Stimulated activated CD8-positive, alpha-beta memory T cell treated with anti-CD3 and anti-CD28 coated beads, Interleukin-15, amount 100 ng/mL, for 4 hours (primary cell): ENCODE results near the gene TIPRL.

Experiments used
- DNase-seq, 2 donors: peaks; one replicate each; pipeline ENCODE4 v3.0.0-alpha.2; 2020; ENCODE audit warnings: low read depth in 2 of 2

TIPRL gene

DNA sequence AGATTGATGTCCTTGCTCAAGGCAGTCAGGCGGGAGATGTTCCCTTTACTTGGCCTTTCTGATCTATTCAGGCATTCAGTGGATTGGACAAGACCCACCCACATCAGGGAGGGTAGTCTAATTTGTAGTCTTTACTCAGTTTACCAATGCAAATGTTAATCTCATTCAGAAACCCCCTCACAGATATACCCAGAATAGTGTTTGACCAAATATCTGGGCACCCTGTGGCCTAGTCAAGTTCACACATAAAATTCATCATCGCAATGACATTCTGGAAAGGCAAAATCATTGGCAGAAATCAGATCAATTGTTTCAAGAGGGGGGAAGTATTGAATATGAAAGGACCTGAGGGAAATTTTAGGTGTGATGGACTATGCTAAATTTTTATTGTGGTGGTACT lies 34.6 kb downstream of the TIPRL start:
- DNase-seq, result no peak

DNA sequence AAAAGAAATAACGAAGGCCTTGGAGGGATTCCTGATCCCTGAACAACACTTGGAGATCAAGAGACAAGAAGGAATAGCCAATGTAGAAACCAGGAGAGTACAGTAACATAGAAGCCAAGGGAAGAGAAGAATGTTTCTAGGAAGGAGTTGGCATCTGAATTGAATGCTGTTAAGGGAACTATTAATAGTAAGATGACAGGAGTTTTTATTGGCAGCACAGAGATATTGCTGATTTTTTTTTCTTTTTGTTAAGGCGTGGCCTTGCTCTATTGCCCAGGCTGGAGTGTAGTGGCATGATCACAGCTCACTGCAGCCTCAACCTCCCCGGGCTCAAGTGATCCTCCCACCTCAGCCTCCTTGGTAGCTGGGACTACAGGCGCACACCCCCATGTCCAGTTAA lies 37.4 kb downstream of the TIPRL start:
- DNase-seq, result no peak

- no peak for DNase-seq
Observed at GRCh38 chr1:168217664-168218063, 38.9 kb downstream of the TIPRL start.

DNA sequence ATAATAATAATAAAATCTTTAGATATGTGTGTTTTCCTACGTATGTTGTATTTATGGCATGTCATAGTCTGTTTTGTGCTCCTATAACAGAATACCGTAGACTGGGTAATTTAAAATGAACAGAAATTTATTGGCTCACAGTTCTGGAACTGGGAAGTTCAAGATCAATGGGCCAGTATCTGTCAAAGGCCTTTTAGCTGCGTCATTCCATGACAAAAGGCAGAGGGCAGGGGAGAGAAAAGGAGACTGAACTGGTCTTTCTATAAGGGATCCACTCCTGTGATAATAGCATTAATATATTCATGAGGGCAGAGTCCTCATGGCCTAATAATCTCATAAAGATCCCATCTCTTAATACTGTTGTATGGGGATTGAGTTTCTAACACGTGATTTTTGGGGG lies 39.9 kb downstream of the TIPRL start:
- no peak for DNase-seq

GRCh38 chr1:168220470-168220871 lies 41.7 kb downstream of the TIPRL start:
- DNase-seq, result no peak

DNA sequence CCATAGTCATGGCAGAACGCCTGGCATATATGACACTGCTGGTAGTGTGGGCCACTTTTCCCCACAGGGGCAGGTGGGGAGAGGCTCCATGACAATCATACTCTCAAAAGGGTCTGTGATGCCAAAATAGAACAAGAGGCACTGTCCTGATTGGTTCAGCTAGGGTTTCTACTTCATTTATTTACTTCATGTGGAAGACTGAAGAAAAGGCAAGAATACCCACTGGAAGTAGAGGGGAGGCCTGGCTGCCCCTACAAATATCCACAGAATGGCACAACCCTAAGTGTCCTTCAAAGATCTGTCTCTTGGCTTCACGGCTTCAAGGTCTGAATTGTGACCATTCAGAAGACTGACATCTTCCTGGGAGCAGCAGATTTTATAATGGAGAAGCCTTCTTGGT lies 42.5 kb downstream of the TIPRL start:
- no peak for DNase-seq

GRCh38 chr1:168223261-168223660 lies 44.5 kb downstream of the TIPRL start:
- no peak for DNase-seq

DNA sequence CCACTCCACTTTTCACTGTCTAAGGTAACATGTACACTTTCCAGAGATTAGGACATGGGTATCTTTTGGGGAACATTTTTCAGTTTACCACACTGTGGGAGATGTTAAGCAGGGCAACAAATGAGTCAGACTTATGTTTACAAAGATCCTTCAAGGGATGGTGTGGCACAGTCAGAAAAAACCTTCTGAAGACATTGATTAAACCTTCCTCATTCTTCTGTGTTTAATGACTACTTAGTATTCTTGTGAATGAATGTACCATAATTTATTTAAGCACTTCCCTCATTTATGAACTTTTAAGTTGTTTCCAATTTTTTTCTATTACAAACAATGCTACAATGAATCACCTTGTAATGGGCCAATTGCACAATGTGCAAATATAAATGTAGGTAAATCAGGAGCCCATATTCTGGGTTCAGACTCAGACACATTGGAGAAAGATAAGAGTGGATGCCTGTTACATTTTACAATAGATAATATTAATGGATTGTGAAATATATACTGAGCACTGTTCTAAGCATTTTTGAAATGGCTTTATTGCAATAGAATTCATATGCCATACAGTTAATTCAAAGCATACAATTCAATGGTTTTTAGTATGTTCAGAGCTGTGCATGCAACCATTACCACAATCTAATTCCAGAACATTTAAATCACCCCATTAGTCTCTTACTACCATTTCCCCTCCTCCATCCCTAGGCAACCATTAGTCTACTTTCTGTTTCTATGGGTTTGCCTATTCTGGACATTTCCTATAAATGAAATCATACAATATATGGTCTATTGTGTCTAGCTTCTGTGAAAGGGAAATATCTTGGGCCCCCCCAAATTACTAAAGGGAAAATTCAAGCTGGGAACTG lies 45.1 kb downstream of the TIPRL start:
- DNase-seq, result no peak

GRCh38 chr1:168224991-168225390 lies 46.2 kb downstream of the TIPRL start:
- DNase-seq, result no peak

- DNase-seq, result peak; percentile 43 to 65
Observed at GRCh38 chr1:168225476-168226190, 46.9 kb downstream of the TIPRL start, which contains the start of gene SFT2D2. Gene SFT2D2, plus strand, starts transcription at chr1:168226004. Its CDS starts 76 bp downstream, at chr1:168226080.

DNA sequence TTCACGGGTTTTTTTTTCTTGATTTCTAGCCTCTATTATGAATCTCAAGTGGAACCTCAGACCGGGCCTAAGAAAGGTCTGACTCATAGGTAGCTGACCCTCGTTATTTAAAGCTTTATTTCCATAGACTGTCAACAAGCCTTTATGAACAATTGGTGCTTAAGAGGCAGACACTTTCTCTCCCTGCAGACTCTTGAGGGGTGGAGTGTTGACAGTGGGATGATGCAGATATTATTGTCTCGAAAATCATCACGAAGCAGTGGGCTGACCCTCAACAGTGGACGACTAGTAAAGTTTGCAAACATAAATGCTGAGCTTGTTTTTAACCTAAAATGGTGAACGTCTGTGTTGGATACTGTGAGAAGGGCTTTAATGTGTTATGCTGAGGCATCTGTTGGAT lies 48.9 kb downstream of the TIPRL start:
- DNase-seq, result no peak

- no peak for DNase-seq
Observed at GRCh38 chr1:168229893-168230292, 51.1 kb downstream of the TIPRL start.

GRCh38 chr1:168230709-168231108 lies 51.9 kb downstream of the TIPRL start:
- no peak for DNase-seq

DNA sequence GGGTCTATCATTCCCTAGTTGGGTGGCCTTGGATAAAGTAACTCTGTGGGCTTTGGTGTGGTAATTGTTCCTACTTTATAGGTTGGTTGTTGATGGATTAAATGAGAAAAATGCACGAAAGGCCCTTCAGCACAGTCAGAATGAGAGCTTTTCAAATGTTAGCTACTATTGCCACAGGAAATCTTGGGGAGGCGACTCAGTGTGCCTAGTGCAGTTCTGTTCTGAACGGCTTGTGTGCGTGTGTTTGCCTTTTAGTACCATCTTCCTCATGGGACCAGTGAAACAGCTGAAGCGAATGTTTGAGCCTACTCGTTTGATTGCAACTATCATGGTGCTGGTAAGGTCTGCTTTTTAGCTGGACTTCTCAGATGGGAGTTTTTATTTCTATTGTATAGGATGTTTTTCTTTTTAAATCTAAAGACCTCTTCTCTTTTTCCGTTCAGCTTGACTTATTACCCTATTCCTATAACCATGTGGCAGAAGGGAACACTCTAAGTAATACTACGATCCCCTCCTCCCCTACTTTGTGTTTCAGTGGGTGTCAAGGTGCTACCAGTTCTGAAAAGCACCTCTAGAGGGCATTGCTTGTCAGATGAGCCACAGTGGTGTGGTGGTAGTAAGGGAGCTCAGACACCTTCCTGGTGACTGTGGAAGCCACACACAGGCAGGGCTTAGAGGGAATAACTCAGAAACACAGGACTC lies 56.2 kb downstream of the TIPRL start:
- DNase-seq, result no peak

- no peak for DNase-seq
Observed at GRCh38 chr1:168235548-168235885, 56.8 kb downstream of the TIPRL start.

DNA sequence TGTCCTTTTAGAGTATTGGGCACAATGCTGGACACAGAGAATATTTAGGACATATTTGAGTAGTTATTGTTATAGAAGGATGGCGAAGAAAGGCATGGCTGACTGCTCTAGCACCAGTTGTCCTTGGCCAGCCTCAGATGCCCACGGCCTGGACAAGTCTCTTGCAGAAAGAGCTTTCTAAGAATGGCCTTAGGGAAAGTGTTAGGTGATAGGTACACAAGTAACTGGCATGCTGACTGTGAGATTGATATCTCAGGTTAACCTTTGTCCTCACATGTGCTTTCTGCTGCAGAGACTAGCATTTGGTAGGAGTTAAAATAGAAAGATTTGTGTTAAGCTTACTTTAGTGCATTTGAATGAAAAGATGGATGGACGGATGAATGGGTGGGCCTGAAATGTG lies 57.2 kb downstream of the TIPRL start:
- no peak for DNase-seq

- no peak for DNase-seq
Observed at GRCh38 chr1:168236836-168237611, 58.3 kb downstream of the TIPRL start.

DNA sequence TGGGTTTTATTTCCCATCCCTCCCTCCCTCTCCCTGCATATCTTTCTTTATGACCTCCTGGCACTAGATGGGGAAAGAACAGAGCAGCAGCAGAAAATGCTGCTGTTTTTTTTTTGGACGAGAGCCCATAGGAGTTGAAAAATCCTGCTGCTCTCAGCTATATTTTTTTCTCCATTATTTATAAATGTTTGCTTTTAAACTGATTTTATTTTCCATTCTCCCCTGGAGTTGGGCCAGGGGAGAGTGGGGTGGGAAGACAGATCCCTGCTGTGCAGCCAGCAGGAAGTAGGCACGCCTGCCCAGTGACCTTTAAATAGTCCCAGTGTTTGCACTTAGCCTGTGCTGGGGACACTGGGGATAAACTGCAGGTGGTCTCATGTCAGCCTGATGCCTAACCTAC lies 64.4 kb downstream of the TIPRL start:
- no peak for DNase-seq

GRCh38 chr1:168243636-168244212 lies 65.0 kb downstream of the TIPRL start:
- DNase-seq, result no peak

DNA sequence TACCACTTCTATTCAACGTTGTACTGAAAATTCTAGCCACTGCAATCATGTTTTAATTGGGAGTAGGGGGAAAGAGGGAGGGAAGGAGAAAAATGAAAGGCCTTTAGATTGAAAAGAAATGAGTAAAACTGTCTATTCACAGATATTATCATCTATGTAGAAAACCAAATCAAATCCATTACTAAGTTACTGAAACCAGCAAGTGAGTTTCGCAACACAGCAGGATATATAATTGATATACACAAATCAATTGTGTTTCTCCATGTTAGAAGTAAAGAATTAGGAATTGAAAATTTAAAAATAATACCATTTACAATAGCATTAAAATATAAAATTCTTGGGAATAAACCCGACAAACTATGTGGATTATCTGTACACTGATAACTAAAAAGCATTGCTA lies 66.3 kb downstream of the TIPRL start:
- no peak for DNase-seq

DNA sequence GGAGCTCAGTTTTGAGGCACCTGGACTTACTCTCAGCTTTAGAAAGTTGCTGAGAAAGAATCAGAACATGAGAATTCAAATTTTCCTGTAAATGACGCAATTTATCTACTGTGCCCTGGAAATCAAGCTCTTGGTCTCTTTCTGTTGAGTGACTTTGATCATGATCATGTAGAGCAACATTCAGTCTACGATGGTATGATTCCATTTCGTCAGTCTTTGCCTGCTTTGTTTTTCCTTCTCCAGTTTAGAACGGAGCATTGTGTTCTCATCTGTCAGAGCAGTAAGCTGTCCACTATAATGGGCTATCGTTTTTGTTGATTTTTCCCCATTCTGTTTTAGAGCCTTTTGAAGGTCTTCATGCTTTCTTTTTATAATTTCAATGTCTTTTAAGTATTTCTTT lies 67.7 kb downstream of the TIPRL start:
- no peak for DNase-seq
